ENCODE measurements around the gene C6orf58. TPM values are rescaled to one million over a fixed set of nuclear protein-coding genes. Genes with fewer than 3 reads are reported as not detected.

C6orf58 gene
- total and polyA plus RNA-seq, 2 experiments from 2014 or later = not detected

DNA sequence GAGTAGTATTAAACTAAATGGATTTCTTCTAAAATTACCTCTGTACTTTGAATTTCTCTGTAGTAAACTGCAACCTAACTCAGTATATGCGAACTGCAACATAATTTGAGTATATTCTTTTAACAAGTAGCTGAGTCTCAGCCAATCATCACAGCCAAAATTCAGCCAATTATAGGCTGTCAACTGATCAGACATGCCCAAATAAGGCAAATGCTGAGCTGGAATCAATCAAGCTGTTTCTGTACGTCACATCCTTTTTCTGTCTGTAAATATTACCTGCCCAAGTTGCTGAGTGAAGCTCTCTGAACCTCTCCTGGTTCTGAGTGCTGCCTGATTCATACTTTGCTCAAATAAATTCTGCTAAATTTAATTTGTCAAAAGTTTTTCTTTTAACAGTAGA lies 9.5 kb upstream of the C6orf58 start:
- no peaks in the 10 kb centered on the region for H3K79me2 ChIP-seq (ENCODE audit: insufficient read depth)
- H4K20me1 ChIP-seq (ENCODE audit: insufficient read depth) = no peaks in the 10 kb centered on the region
- DNase-seq = no peak
- no peak overlapping the region for H3K4me3 ChIP-seq
- no peak overlapping the region for H2AFZ ChIP-seq
- H3K27me3 ChIP-seq (replicated peaks; ENCODE audit: insufficient read depth) = no peaks in the 10 kb centered on the region
- 68 to 83% methylated on average over 2 of the region's 2 CpGs for WGBS, 2 experiments (ENCODE audit: low coverage in 1 of 2, low lambda C conversion rate in 2 of 2, missing lambda C conversion rate in 2 of 2)
- H3K36me3 ChIP-seq (ENCODE audit: low read depth) = no peaks in the 10 kb centered on the region
- in situ Hi-C loops (cut with MboI) = no loop called here
- no peak overlapping the region for H3K4me2 ChIP-seq (ENCODE audit: unreplicated experiment)
- H3K9me3 ChIP-seq (ENCODE audit: low read depth) = no peaks in the 10 kb centered on the region
- H3K27ac ChIP-seq = no peak overlapping the region
- H3K9me2 ChIP-seq (ENCODE audit: insufficient read depth) = no peaks in the 10 kb centered on the region
- H3F3A ChIP-seq (ENCODE audit: insufficient read depth) = 0 out of 2 replicates have a peak, but pooled peaks cover 7% of the 10 kb centered on the region
- H3K9ac ChIP-seq = no peak overlapping the region
- TF ChIP-seq EZH2 (IDR thresholded peaks at IDR 0.05; ENCODE audit: insufficient read depth, poor library complexity, severe bottlenecking) = no peak
- TF ChIP-seq EZH2phosphoT487 (IDR thresholded peaks at IDR 0.05; ENCODE audit: insufficient read depth, low read depth) = no peak
- no peaks in the 10 kb centered on the region for H3K4me1 ChIP-seq (ENCODE audit: insufficient read depth)

- H3F3A ChIP-seq (ENCODE audit: insufficient read depth) = 0 out of 2 replicates have a peak, but pooled peaks cover 7% of the 10 kb centered on the region
- no peak overlapping the region for H2AFZ ChIP-seq
- H3K27me3 ChIP-seq (replicated peaks; ENCODE audit: insufficient read depth) = no peaks in the 10 kb centered on the region
- no peak overlapping the region for H3K9ac ChIP-seq
- no peaks in the 10 kb centered on the region for H3K79me2 ChIP-seq (ENCODE audit: insufficient read depth)
- WGBS, 2 experiments (ENCODE audit: low coverage in 1 of 2, low lambda C conversion rate in 2 of 2, missing lambda C conversion rate in 2 of 2) = 40 to 53% methylated on average over 1 of the region's 1 CpG
- in situ Hi-C loops (cut with MboI) = no loop called here
- DNase-seq = peak; percentile 13
- no peak overlapping the region for H3K4me2 ChIP-seq (ENCODE audit: unreplicated experiment)
- H3K4me3 ChIP-seq = no peak overlapping the region
- H3K36me3 ChIP-seq (ENCODE audit: low read depth) = no peaks in the 10 kb centered on the region
- no peaks in the 10 kb centered on the region for H3K9me3 ChIP-seq (ENCODE audit: low read depth)
- H3K4me1 ChIP-seq (ENCODE audit: insufficient read depth) = no peaks in the 10 kb centered on the region
- TF ChIP-seq EZH2 (IDR thresholded peaks at IDR 0.05; ENCODE audit: insufficient read depth, poor library complexity, severe bottlenecking) = no peak
- no peak for TF ChIP-seq EZH2phosphoT487 (IDR thresholded peaks at IDR 0.05; ENCODE audit: insufficient read depth, low read depth)
- no peak overlapping the region for H3K27ac ChIP-seq
- no peaks in the 10 kb centered on the region for H4K20me1 ChIP-seq (ENCODE audit: insufficient read depth)
- no peaks in the 10 kb centered on the region for H3K9me2 ChIP-seq (ENCODE audit: insufficient read depth)
Observed at GRCh38 chr6:127570739-127571389, 6.1 kb upstream of the C6orf58 start.

DNA sequence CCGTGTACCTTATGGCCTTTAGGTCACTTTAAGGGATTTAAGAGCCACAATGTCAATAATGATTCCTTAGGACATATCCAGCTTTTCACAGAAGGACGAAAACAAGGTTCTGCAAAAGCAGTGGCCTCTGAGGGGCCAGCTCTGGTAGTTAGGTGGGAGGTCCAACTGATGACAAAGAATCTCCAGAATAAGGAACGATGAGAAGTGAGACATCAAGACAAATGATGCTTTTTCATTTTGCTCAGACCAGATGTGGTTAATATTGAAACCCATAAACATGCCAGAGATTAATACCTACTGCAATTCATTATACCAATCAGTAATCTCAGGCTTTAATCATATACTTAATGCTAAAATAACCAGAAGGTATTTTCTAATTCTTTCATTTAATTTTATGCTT lies 1.9 kb downstream of the C6orf58 start:
- H3K9me2 ChIP-seq (ENCODE audit: insufficient read depth) = no peaks in the 10 kb centered on the region
- no peak overlapping the region for H3K4me2 ChIP-seq (ENCODE audit: unreplicated experiment)
- no peak overlapping the region for H2AFZ ChIP-seq
- H3K4me1 ChIP-seq (ENCODE audit: insufficient read depth) = 0 out of 2 replicates have a peak, but pooled peaks cover 5% of the 10 kb centered on the region
- no peak overlapping the region for H3K27ac ChIP-seq
- no peaks in the 10 kb centered on the region for H3K27me3 ChIP-seq (replicated peaks; ENCODE audit: insufficient read depth)
- in situ Hi-C loops (cut with MboI) = no loop called here
- no peaks in the 10 kb centered on the region for H3K9me3 ChIP-seq (ENCODE audit: low read depth)
- no peaks in the 10 kb centered on the region for H4K20me1 ChIP-seq (ENCODE audit: insufficient read depth)
- no peaks in the 10 kb centered on the region for H3K79me2 ChIP-seq (ENCODE audit: insufficient read depth)
- TF ChIP-seq EZH2phosphoT487 (IDR thresholded peaks at IDR 0.05; ENCODE audit: insufficient read depth, low read depth) (no peak), EZH2 (IDR thresholded peaks at IDR 0.05; ENCODE audit: insufficient read depth, poor library complexity, severe bottlenecking) (no peak)
- H3K36me3 ChIP-seq (ENCODE audit: low read depth) = no peaks in the 10 kb centered on the region
- H3K4me3 ChIP-seq = no peak overlapping the region
- WGBS, 2 experiments (ENCODE audit: low coverage in 1 of 2, low lambda C conversion rate in 2 of 2, missing lambda C conversion rate in 2 of 2) = 50 to 53% methylated on average over 3 of the region's 3 CpGs
- H3K9ac ChIP-seq = no peak overlapping the region
- H3F3A ChIP-seq (ENCODE audit: insufficient read depth) = peaks cover 13% of the 10 kb centered on the region
- DNase-seq = no peak

GRCh38 chr6:127581576-127581975 lies 4.6 kb downstream of the C6orf58 start:
- TF ChIP-seq EZH2phosphoT487 (IDR thresholded peaks at IDR 0.05; ENCODE audit: insufficient read depth, low read depth) = no peak
- no peak for TF ChIP-seq EZH2 (IDR thresholded peaks at IDR 0.05; ENCODE audit: insufficient read depth, poor library complexity, severe bottlenecking)
- Histone ChIP-seq H4K20me1 (ENCODE audit: insufficient read depth) (no peaks in the 10 kb centered on the region), H3K9me3 (ENCODE audit: low read depth) (no peaks in the 10 kb centered on the region), H3K9ac (no peak overlapping the region), H3K27ac (no peak overlapping the region), H3K4me1 (ENCODE audit: insufficient read depth) (0 out of 2 replicates have a peak, but pooled peaks cover 5% of the 10 kb centered on the region), H3K36me3 (ENCODE audit: low read depth) (no peaks in the 10 kb centered on the region), H3K27me3 (replicated peaks; ENCODE audit: insufficient read depth) (no peaks in the 10 kb centered on the region), H3K4me3 (no peak overlapping the region), H3K9me2 (ENCODE audit: insufficient read depth) (no peaks in the 10 kb centered on the region), H3K79me2 (ENCODE audit: insufficient read depth) (no peaks in the 10 kb centered on the region), H2AFZ (no peak overlapping the region), H3K4me2 (ENCODE audit: unreplicated experiment) (no peak overlapping the region), H3F3A (ENCODE audit: insufficient read depth) (peaks cover 13% of the 10 kb centered on the region)
- in situ Hi-C loops (cut with MboI) = no loop called here
- no peak for DNase-seq
